SW 1271 (cell line): ENCODE results near the gene RHEB.
A peak's percentile ranks its signal among the peaks of the same experiment; 100 is the strongest.

Experiments used
- DNase-seq, 2 experiments: peaks; one replicate each; lab custom pipeline; 2025; lab: John Stamatoyannopoulos, UW

Gene RHEB

DNA sequence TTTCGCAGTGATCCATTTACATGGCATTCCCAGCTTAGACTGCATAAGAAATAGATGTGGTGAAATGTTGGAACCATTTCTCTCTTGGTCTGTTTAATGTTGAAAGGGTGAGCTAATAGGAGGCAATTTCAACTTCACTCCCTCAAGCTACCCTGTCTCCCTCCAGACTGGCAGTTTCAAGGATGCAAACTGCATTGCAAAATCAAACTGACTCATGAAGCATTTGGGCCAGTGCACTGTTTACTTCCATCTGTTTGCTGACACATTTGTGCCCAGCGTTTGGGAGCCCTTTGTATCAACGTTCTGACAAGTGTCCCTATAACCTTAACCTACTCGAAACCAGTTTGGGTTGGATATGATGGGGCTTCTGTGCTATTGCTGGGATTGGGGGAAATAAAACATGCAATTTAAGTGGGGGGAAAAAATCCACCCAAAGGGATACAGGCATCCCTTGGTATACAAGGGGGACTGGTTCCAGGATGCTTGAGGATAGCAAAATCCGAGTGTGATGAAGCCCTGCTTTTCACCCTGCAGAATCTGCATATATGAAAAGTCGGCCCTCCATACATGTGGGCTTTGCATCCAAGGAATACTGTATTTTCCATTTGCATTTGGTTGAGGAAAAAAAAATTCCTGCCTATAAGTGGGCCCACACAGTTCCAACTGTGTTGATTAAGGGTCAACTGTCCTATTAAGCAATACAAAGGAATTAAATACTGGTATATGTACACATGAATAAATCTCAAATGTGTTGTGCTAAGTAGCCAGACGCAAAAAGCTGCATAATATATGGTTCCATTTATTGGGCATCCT is 15.6 kb downstream of the RHEB start:
- DNase-seq: peak; percentile 14 to 25

DNA sequence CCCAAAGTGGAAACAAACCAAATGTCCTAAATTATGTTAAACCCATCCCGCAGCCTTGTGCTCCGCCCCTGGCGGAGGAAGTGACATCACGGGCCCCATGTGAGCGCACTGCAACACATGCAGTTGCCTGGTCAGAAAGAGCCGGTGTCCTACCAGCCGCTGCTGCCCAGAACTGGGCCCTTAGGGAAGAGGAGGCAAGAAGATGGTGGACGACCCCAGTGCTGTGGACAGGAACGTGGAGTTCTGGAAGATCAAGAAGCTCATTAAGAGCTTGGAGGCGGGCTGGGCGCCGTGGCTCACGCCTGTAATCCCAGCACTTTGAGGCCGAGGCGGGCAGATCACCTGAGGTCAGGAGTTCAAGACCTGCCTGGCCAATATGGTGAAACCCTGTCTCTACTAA is 18.0 kb downstream of the RHEB start:
- no peak for DNase-seq

DNA sequence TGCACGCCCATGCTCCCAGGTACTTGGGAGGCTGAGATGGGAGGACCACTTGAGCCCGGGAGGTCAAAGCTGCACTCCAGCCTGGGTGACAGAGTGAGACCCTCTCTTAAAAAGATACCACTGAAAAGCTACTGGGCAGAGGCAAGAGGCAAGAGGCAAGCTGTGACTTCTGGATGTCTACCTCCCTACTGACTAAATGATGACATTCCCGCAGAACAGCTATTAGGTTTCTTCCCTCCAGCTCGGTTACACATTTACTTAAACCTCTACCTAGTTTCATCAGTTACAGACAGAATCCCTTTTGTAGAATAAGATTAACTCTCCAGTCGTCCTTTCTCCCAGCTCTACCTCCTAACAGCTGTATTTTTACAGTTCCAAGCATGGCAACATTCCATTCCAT is 21.2 kb downstream of the RHEB start:
- DNase-seq: no peak

DNA sequence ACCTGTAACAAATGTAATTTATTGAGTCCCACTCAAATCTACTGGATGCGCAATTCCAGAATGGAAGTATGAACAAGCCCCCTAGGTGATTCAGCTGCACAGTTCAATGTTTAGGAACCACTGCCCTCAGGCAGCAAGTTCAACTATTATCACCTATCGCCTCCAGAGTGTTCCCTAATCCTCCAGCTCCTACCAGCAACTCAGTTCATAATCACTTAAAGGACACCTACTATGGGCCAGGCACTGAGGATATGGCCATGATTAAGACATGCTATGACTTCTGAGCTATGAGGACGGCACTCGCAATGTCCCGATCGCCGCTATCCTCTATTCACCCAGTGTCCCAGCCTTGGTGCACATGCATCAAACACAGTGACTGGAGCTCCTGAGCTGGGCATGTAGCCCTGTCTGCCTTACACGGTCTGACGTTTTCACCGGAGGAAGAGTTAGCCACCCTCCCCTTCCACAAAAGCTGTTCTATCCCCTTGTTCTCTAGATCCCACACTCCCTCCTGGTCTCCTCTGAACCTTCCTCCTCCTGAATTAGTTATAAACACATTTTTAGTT is 22.3 kb downstream of the RHEB start:
- DNase-seq: no peak

DNA sequence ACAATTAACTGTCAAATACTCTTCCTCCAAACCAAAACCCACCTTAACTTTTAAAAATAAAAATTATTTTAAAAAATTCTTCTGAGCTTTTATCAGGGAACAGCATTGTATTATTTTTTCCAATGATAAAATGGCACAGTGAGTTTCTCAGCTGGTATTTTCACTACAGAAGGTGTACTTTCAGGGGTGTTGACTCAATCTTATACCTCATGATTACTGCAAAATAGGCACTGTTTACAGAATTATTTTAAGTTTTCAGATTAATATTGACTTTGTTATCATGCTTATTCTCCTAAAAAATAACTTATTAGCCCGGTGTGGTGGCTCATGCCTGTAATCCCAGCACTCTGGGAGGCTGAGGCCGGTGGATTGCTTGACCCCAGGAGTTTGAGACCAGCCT is 24.3 kb downstream of the RHEB start:
- no peak for DNase-seq

DNA sequence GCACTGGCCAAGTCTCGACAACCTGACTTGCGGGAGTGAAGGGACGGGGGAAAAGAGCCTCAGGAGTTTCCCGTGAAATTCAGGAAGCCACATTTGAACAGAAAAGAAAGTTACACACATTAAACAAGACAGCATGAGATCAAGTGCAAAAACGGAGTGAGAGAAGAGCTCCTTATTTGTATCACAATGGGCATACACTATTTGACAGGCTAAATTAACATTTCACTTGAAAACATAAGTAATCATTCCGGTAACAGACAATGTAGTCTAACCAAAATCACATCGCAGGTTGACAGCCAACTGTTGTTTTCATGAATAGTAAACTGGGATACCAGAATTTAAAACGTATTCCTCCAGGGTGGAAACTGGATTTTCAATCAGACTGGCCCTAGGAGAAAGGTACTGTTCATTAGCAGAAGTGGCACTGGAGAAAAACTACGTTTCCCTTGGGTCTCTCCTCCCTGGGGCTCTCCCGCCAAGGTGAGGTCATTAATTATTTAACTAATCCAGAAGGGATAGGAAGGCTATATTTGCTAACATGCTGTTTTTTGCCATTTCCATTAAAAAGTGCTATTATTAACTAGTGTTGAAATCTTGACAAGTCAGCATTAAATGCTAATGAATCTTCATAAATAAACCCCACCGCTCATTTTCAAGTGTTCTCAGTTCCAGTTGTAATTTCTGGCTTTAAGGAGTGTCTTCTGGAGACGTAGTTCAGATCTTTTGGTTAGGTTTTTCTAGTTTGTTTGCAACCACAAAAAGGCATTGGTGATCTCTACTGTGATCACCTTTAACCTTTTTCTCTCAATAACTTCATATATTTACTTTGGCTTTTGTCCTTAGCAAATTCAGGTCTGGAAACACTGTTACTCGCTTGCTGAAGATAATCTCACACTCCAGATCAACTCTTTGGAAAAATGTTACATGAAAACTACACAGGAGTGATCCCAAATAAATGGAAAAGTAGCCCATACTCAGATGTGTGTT is 25.1 kb downstream of the RHEB start:
- no peak for DNase-seq

DNA sequence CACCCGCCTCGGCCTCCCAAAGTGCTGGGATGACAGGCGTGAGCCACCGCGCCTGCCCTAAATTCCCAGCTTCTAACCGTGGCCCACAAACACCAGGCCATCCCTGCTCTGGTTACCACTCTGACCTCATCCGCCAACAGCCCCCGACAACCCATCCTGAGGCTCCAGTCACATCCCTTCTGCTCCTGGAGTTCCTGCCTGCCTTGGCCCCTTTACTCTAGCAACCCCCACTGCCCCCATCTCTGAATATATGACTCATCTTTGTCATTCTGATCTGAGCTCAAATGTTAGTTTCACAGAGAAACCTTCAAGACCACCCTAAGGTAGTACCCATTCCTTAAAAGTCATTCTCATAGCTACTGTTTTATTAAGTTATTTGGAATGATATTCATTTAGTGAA is 26.6 kb downstream of the RHEB start:
- DNase-seq: no peak

DNA sequence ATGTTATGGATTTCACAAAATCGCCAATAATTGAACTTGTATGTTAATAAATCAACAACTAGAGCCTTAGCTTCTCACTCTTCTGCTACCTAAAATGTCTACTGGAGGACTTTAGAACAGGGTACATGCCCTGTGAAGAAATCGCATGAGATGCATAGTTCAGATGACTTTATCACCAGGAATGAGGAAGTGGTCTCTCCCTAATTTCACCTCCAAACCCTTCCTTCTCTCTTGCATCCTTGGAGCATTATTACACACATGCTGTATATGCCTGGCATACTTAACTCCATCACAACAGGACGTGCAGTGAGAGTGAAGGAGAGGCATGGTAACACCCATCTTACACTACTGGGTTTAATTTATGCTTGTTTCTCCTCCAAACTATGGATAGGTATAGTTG is 27.8 kb downstream of the RHEB start:
- DNase-seq: peak; percentile 66 to 90

DNA sequence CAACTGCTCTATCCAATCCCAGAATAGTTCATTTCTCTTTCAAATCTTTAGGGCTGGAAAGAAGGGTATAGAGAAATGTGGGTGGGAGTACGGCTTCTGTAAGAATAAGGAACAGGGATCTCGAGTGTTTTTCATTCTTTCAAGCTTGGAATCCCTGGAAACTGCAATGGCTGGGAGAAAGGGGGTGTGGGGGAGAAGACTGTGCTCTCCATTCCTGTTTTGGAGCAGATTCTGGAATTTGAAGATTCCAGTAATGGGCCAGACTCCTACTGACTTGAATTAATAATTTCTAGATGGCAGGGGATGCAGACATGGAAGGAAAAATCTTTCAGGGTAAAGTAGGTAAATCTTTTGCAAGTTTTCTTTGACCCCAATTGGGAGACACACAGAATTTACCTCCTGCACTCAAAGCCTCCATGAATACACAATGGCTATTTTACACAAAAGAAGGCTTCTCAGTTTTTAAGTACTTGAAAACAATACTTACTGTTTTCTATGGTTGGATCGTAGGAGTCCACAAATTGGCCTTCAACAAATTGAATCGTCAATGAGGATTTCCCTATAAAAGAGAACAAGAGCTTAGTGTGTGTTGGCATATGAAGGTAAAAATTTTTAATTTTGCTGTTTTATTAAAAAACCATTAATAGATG is 29.1 kb downstream of the RHEB start:
- DNase-seq: no peak

DNA sequence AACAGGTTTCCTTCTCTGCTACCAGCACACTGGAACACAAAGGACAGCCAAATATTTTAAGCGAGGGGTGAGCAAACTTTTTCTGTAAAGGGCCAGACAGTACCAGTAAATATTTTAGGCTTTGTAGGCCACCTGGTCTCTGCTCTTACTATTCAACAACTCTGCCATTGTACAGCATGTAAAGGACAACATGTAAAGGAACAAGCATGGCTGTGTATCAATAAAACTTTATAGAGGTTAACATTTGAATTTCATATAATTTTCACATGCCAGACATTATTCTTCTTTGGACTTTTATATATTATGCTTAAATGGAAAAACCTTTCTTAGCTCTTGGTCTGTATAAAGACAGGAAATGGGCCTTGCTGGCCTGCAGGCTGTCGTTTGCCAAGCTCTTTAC is 30.2 kb downstream of the RHEB start:
- no peak for DNase-seq

DNA sequence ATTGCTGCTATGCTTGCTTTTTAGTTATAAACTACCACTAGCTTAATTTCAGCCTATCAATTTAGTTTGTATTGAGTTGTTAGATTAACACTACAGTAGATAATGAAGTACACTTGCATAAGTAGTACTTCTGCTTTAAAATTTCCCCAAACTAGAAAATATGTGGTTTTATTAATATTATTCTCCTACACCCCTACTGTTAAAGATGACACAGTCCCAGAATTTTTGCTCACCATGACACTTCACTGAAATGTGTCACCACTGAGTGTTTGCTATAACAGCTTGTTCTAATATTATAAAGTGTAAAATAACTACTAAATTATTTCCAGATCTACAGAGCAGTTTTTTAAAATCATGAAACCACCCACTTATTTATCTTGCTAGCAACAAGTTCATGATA is 31.6 kb downstream of the RHEB start:
- DNase-seq: no peak

DNA sequence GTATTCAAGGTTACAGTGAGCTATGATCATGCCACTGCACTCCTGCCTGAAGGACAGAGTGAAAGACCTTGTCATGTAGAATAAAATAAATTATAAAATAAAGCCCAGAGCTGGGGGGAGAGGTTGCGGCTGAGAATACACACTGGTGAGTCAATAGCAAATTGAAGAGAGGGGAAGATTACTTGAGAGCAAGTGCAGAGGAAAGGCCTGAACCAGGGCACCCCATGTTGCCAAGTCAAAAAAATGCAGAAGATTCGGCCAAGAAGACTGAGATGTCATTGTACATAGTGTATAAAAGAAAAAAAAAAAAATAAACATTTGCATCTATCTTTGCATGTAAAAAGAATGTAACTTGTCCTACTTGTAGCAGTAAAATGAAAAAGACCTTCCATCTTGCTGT is 32.5 kb downstream of the RHEB start:
- no peak for DNase-seq

DNA sequence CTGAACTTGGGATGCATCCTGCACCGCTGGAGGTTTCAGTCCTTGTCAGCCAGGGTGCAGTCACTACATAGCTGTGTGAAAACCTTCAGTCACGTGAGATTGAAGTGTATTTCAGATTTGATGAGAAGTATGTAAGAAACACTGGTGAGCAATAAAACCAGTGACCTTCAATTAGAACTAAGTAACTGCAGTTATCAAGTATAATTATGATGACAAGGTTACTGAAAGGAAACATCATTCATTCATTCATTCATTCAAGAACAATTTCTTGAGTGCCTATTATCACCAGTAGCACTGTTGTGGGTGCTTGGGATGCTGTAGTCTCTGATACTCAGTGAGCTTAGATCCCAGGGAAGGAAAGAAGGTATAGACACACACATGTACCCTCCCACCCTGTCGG is 33.6 kb downstream of the RHEB start:
- DNase-seq: no peak

DNA sequence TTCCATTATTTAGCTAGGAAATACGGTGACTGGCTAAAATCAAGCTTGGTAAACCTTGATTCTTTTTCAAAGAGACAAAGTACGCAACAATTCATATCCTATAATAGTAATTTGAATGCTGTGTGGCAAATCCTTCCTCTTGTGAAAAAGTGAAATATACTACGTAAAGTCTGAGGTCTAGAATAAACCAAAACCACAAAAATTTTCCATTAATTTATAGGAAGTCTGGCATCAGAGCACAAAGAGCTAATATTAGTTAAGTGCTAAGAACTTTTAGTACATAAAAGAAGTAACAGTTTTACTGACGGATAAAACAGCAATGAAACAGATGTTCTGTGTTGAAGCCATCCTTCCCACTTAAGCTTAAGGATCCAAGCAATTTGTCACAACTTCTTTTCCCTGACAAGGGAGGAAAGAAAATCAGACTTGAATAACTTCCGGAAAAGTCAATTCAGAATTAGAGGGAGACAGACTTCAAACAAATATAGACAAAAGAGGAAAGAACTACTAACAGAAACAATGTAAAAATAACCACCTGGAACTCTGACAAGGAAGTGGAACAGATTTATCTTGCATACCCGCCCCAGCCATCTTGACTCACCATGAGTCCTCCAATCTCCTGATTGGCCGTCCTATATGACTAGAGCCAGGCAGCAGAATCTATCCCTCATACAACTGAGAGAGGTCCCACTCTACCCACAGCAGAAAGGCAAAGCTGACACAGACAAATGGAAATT is 34.6 kb downstream of the RHEB start:
- DNase-seq: no peak

DNA sequence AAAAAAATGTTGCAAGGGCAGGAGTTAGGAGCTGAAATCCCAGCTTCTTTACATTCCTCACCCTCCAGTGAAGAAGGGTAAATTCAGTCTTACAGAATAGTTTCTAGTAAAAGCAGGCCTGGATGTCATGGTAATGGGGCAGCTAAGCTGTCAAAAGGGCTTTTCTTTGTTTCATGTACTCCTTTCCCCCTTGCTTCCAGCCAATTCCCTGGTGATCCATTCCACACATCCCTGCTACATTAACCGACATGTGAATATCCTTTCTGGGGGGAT is 36.0 kb downstream of the RHEB start:
- DNase-seq: no peak

DNA sequence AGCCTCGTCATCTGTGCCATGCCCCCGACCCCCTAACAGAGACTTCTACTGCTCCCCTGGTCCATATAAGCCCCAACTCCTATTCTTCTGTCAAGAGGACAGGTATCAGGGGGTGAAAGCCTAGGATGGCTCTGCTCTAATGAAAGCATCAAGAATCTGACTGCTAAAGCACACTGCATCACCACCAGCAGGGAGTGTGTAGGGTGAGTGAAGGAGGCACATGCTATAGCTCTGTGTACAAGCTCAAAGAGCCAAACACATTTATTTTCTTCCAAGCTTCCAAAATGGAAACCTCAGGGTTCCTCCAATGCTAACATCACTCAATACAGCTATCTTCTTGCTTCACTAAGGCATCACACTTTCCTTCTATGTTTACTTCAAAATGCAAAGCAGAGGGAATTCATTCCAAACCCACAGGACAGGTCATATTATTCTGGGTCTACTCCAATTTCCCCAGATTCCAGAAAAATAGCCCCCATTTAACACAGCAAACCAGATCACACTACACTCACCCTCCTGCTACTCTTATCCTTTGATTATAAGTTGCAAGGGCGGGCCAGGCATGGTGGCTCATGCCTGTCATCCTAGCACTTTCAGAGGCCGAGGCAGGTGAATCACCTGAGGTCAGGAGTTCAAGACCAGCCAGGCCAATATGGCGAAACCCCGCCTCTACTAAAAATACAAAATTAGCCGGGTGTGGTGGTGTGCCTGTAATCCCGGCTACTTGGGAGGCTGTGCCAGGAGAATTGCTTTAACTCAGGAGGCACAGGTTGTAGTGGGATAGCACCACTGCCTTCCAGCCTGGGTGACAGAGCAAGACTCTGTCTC is 36.6 kb downstream of the RHEB start:
- DNase-seq: no peak

DNA sequence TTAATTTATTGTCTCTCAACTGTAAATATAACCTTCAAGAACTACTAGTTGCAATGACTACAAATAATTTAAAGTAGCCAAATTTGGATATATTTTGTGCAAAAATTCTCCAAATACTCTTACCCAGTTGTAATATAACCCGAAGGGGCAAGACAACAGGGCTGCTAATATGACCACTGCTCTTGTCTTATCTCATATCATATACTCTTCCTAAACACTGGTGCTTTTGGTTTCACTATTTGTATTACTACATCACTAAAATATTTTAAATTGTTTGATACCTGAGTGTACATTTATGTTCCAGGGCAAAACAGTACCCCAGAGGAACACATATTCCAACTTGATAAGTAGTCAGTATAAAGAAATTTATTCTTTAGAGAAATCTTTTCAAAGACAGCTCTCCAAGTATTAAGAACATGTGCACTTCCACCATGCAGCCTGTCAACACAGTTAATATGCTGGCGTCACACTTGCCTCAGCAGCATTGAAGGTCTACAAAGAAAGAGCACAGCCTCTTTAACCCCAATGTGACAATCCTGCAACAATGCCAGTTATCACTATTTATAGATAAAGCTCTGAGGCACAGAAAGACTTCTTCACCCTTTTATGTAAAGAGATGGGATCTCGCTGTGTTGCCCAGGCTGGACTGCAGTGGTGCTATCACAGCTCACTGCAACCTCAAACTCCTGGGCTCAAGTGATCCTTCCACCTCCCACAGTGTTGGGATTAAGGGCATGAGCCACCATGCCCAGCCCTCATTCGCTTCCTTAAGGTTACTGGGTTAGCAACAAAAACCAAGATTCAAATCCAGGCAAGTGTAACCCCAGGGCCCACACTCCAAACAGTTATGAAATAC is 37.8 kb downstream of the RHEB start:
- DNase-seq: no peak

DNA sequence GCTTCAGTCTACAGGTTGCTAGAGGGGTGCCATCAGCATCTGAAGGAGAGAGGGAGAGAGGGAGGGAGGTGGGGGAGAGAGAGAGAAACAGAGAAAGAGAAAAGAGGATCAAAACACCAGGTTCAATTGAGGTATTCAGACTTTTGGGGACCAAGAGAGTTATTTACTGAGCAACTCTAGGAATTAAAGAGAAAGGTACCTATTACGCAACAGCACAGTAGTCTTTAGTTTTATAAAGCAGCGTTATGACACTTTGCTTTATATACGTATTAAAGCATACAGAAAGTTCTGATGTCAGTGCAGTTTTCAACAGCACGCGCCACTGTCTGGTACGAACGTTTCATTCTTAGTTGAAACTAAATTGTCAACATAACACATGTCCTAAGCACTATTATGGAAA is 41.8 kb downstream of the RHEB start:
- no peak for DNase-seq

DNA sequence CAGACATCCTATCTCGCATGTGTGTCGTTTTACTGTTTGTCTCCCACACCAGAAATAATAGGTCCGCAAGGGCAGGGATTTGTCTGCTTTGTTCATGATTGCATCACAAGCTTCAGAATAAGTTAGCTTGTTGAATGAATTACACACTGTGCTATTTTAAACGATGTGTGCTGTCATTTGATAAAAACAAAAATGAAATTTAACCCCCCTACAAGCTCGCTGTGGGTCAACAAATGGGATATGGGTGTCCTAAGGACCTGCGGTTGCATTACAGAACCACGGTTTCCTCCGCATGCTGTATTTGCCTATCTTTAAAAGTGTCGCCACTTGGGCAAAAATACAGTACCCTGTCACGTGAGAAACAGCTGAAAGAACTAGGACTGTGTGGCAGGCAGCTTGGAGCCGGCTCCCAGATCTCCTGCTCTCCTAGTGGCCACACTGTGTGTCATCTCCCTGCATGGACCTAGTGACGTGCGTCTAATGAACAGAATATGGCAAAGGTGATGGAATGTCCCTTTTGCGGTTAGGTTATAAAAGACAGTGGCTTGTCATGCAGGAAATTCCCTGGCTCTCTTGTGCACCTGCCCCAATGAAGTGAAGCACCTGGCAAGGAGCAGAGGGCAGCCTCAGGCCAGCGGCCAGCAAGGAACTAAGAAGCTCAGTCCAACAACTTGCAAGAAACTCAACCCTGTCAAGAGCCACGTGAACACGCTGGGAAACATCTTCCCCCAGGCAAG is 46.9 kb downstream of the RHEB start:
- DNase-seq: no peak
